Liver (tissue), 9 donors: ENCODE data around the gene TEK. TPM values are rescaled to one million over a fixed set of nuclear protein-coding genes. Genes with fewer than 3 reads are reported as not detected.

Source experiments
- DNase-seq: peaks from one replicate; pipeline ENCODE4 v3.0.0-alpha.2; 2017; ENCODE audit warnings: low spot score
- H3K27ac ChIP-seq, 2 donors: one replicate each; pipeline ENCODE4 v1.7.0; 2013; ENCODE audit warnings: inconsistent platforms in 2 of 2, low read length in 2 of 2, control low read depth in 1 of 2, low read depth in 1 of 2, mild to moderate bottlenecking in 1 of 2
- H3K27me3 ChIP-seq, 4 donors: one replicate each; pipeline versions ENCODE4 v1.6.1 to v1.7.0; 2013; ENCODE audit warnings: low read length in 3 of 4, inconsistent platforms in 1 of 4, mild to moderate bottlenecking in 1 of 4, moderate library complexity in 1 of 4; ENCODE audit not compliant: control insufficient read depth in 4 of 4, insufficient read depth in 4 of 4
- H3K36me3 ChIP-seq, 4 donors: one replicate each; pipeline versions ENCODE4 v1.6.1 to v1.7.0; 2013; ENCODE audit warnings: low read length in 3 of 4, mild to moderate bottlenecking in 3 of 4, low read depth in 1 of 4, moderate library complexity in 1 of 4; ENCODE audit not compliant: control insufficient read depth in 4 of 4, insufficient read depth in 3 of 4
- H3K4me1 ChIP-seq, 4 donors: one replicate each; pipeline versions ENCODE4 v1.6.1 to v1.7.0; 2013; ENCODE audit warnings: low read length in 3 of 4, mild to moderate bottlenecking in 3 of 4, moderate library complexity in 1 of 4; ENCODE audit not compliant: control insufficient read depth in 4 of 4, insufficient read depth in 4 of 4
- H3K4me3 ChIP-seq, 3 donors: one replicate each; pipeline versions ENCODE4 v1.6.1 to v1.7.0; 2013; ENCODE audit warnings: low read length in 3 of 3, control low read depth in 1 of 3, low read depth in 1 of 3, mild to moderate bottlenecking in 1 of 3
- H3K9ac ChIP-seq, 2 donors: one replicate each; pipeline ENCODE4 v1.7.0; 2013; ENCODE audit warnings: low read length in 2 of 2, mild to moderate bottlenecking in 2 of 2, moderate library complexity in 2 of 2, control low read depth in 1 of 2, low read depth in 1 of 2
- H3K9me3 ChIP-seq, 4 donors: one replicate each; pipeline versions ENCODE4 v1.6.1 to v1.7.0; 2013; ENCODE audit warnings: low read length in 3 of 4; ENCODE audit not compliant: control insufficient read depth in 4 of 4
- ATF3 ChIP-seq: IDR thresholded peaks from 2 replicates; pipeline ENCODE4 v1.6.1; 2016; ENCODE audit warnings: antibody characterized with exemption
- CTCF ChIP-seq: fragments of 150-350 bp; IDR thresholded peaks from 2 replicates; pipeline ENCODE4 v1.5.1; 2017; ENCODE audit warnings: improper control_type of control experiment, low read depth, low read length; ENCODE audit not compliant: missing input control
- EGR1 ChIP-seq, 2 donors: IDR thresholded peaks; 2 replicates each; pipeline ENCODE4 v1.6.1; 2016 to 2018; ENCODE audit warnings: antibody characterized with exemption in 2 of 2, low read depth in 2 of 2
- FOXA1 ChIP-seq: IDR thresholded peaks from 2 replicates; pipeline ENCODE4 v1.6.1; 2016; ENCODE audit warnings: antibody characterized with exemption
- HNF4A ChIP-seq, 2 donors: conservative IDR thresholded peaks; 2 replicates each; pipeline ENCODE4 v1.6.1; 2016; ENCODE audit warnings: antibody characterized with exemption in 2 of 2, mild to moderate bottlenecking in 2 of 2
- HNF4G ChIP-seq: IDR thresholded peaks from 2 replicates; pipeline ENCODE4 v1.6.1; 2016; ENCODE audit warnings: antibody characterized with exemption
- JUND ChIP-seq, 2 donors: IDR thresholded peaks; 2 replicates each; pipeline ENCODE4 v1.6.1; 2016; ENCODE audit warnings: antibody characterized with exemption in 2 of 2
- MAX ChIP-seq: IDR thresholded peaks from 2 replicates; pipeline ENCODE4 v1.6.1; 2016; ENCODE audit warnings: antibody characterized with exemption
- NR2F2 ChIP-seq: IDR thresholded peaks from 2 replicates; pipeline ENCODE4 v1.6.1; 2016; ENCODE audit warnings: antibody characterized with exemption
- RAD21 ChIP-seq, 2 donors: IDR thresholded peaks; 2 replicates each; pipeline ENCODE4 v1.6.1; 2016; ENCODE audit warnings: antibody characterized with exemption in 2 of 2, mild to moderate bottlenecking in 2 of 2
- RXRA ChIP-seq, 2 donors: IDR thresholded peaks; 2 replicates each; pipeline ENCODE4 v1.6.1; 2017 to 2018; ENCODE audit warnings: antibody characterized with exemption in 2 of 2, mild to moderate bottlenecking in 1 of 2
- TAF1 ChIP-seq: conservative IDR thresholded peaks from 2 replicates; pipeline ENCODE4 v1.6.1; 2016; ENCODE audit warnings: antibody characterized with exemption, mild to moderate bottlenecking
- YY1 ChIP-seq: IDR thresholded peaks from 2 replicates; pipeline ENCODE4 v1.6.1; 2016; ENCODE audit warnings: antibody characterized with exemption, mild to moderate bottlenecking
- ZBTB33 ChIP-seq: IDR thresholded peaks from 2 replicates; pipeline ENCODE4 v1.6.1; 2016; ENCODE audit warnings: antibody characterized with exemption
- WGBS: extraction: QIAGEN DNeasy Blood & Tissue Kit; methylation state at CpG from one replicate; pipeline ENCODE4 v1.1.7; 2013; 5-methylcytosine and 5-hydroxymethylcytosine counted together
- polyA plus RNA-seq, 2 donors: library from polyadenylated mRNA; stranded (reverse) in 1 of 2; unstranded in 1 of 2; fragments of 200-250 nt in 1 of 2; fragments of >200 nt in 1 of 2; fragmentation: Nextera tagmentation in 1 of 2; extraction: Ambion mirVana in 1 of 2; gene quantifications; one replicate each; pipeline versions ENCODE4 v1.2.1 to v1.2.3, GENCODE V29; 2013 to 2015
- total RNA-seq, 2 donors: library from RNA; depleted of rRNA; stranded (reverse); fragments of >200 nt; gene quantifications; one replicate each; pipeline ENCODE4 v1.2.3, GENCODE V29; 2014
- donor health status: healthy.
- donor health status: healthy.
- donor health status: healthy.
- donor health status: healthy.
- donor health status: healthy.

TEK gene
- total and polyA plus RNA-seq, 4 donors: 2.9 to 13.8 (median 8.4) TPM

GRCh38 chr9:27203783-27204182 lies 94.8 kb downstream of the TEK start:
- WGBS: 74% methylated on average over 3 of the region's 3 CpGs
- no peak overlapping the region for H3K9ac ChIP-seq
- TF ChIP-seq RAD21 (IDR thresholded peaks at IDR 0.05) (no peak), JUND (IDR thresholded peaks at IDR 0.05) (no peak), HNF4A (conservative IDR thresholded peaks at IDR 0.05) (no peak), NR2F2 (no peak), EGR1 (IDR thresholded peaks at IDR 0.05; ENCODE audit: low read depth in 2 of 2) (no peak), MAX (no peak), FOXA1 (no peak), YY1 (no peak), ATF3 (no peak), TAF1 (no peak)

GRCh38 chr9:27204578-27204977 lies 95.6 kb downstream of the TEK start:
- no peaks in the 10 kb centered on the region for H3K4me1 ChIP-seq
- 76% methylated on average over 4 of the region's 4 CpGs for WGBS

More at GRCh38 chr9:27203783-27204182, 94.8 kb downstream of the TEK start:
- no peaks in the 10 kb centered on the region for H3K36me3 ChIP-seq
- H3K27me3 ChIP-seq: no peaks in the 10 kb centered on the region
- H3K9me3 ChIP-seq: no peaks in the 10 kb centered on the region
- H3K4me1 ChIP-seq: no peaks in the 10 kb centered on the region
- H3K27ac ChIP-seq: no peak overlapping the region
- DNase-seq: no peak
- no peak overlapping the region for H3K4me3 ChIP-seq

More at GRCh38 chr9:27204578-27204977, 95.6 kb downstream of the TEK start:
- no peak for TF ChIP-seq RXRA (IDR thresholded peaks at IDR 0.05)
- no peak for TF ChIP-seq TAF1
- TF ChIP-seq ZBTB33: no peak
- TF ChIP-seq CTCF: no peak
- TF ChIP-seq JUND (IDR thresholded peaks at IDR 0.05): no peak
- TF ChIP-seq ATF3: no peak
- no peak for TF ChIP-seq HNF4G
- no peak for TF ChIP-seq RAD21 (IDR thresholded peaks at IDR 0.05)
- TF ChIP-seq MAX: no peak
- no peak for TF ChIP-seq EGR1 (IDR thresholded peaks at IDR 0.05; ENCODE audit: low read depth in 2 of 2)
- DNase-seq: no peak
- Histone ChIP-seq H3K4me3 (no peak overlapping the region), H3K9ac (no peak overlapping the region), H3K9me3 (no peaks in the 10 kb centered on the region), H3K27me3 (no peaks in the 10 kb centered on the region), H3K27ac (no peak overlapping the region), H3K36me3 (no peaks in the 10 kb centered on the region)
